Heart left ventricle (tissue), 16 donors: ENCODE data around the gene PI4KB. TPM values are rescaled to one million over a fixed set of nuclear protein-coding genes. Genes with fewer than 3 reads are reported as not detected.

Source experiments
- ATAC-seq, 4 donors: fragments of 200-7000 bp; cut with Tn5 transposase; one replicate each; pipeline ENCODE4 v1.9.1; 2020 to 2022; ENCODE audit warnings: moderate library complexity in 4 of 4, mild to moderate bottlenecking in 3 of 4, moderate number of reproducible peaks in 1 of 4
- DNase-seq, 5 donors: peaks; one replicate each; pipeline ENCODE4 v3.0.0-alpha.2; 2020
- H3K27ac ChIP-seq, 12 donors: fragments of 200-600 bp; sonication (generic) in 4 of 12; one replicate each; pipeline versions ENCODE4 v1.5.0 to v1.8.0; 2016 to 2022; ENCODE audit warnings: mild to moderate bottlenecking in 2 of 12
- H3K27me3 ChIP-seq, 9 donors: fragments of 200-600 bp; sonication (generic) in 2 of 9; one replicate each; pipeline versions ENCODE4 v1.5.1 to v1.8.0; 2016 to 2022; ENCODE audit warnings: mild to moderate bottlenecking in 3 of 9
- H3K36me3 ChIP-seq, 9 donors: fragments of 200-600 bp; sonication (generic) in 2 of 9; one replicate each; pipeline versions ENCODE4 v1.5.0 to v1.8.0; 2018 to 2022; ENCODE audit warnings: mild to moderate bottlenecking in 2 of 9
- H3K4me1 ChIP-seq, 12 donors: fragments of 200-600 bp; sonication (generic) in 4 of 12; one replicate each; pipeline versions ENCODE4 v1.5.0 to v1.8.0; 2016 to 2022; ENCODE audit warnings: mild to moderate bottlenecking in 3 of 12
- H3K4me3 ChIP-seq, 12 donors: fragments of 200-600 bp; sonication (generic) in 4 of 12; one replicate each; pipeline versions ENCODE4 v1.5.0 to v1.8.0; 2017 to 2022; ENCODE audit warnings: mild to moderate bottlenecking in 9 of 12, moderate library complexity in 4 of 12
- H3K9me3 ChIP-seq, 12 donors: fragments of 200-600 bp; sonication (generic) in 4 of 12; one replicate each; pipeline versions ENCODE4 v1.5.0 to v1.8.0; 2016 to 2022; ENCODE audit warnings: mild to moderate bottlenecking in 1 of 12
- CTCF ChIP-seq, 12 donors: fragments of 200-600 bp; sonication (generic) in 4 of 12; IDR thresholded peaks; one replicate each; pipeline versions ENCODE4 v1.5.0 to v1.8.0; 2018 to 2022; ENCODE audit warnings: antibody characterized with exemption in 12 of 12, mild to moderate bottlenecking in 5 of 12
- POLR2A ChIP-seq, 2 donors: fragments of 450-650 bp; IDR thresholded peaks; one replicate each; pipeline ENCODE4 v1.6.1; 2017; ENCODE audit warnings: antibody characterized with exemption in 2 of 2, mild to moderate bottlenecking in 2 of 2, moderate library complexity in 2 of 2
- WGBS, 4 donors: extraction: QIAGEN DNeasy Blood & Tissue Kit in 2 of 4; methylation state at CpG; one replicate each; pipeline versions ENCODE4 v1.1.5 to v1.1.7; 2013 to 2018; 5-methylcytosine and 5-hydroxymethylcytosine counted together
- intact Hi-C, 10 donors: fragments of 100-400 bp; cut with DNase I; formaldehyde crosslinking; loops; one replicate each; pipeline versions ENCODE4 v1.11.1 to v1.14.2; 2022
- polyA plus RNA-seq, 2 donors: library from polyadenylated mRNA; stranded (reverse); fragments of 200-250 nt; gene quantifications; one replicate each; pipeline ENCODE4 v1.2.3, GENCODE V29; 2013
- total RNA-seq, 9 donors: library from RNA; depleted of rRNA in 2 of 9; stranded (reverse); fragments of >200 nt in 2 of 9; fragmentation: NEBNext Ultra II Directional in 3 of 9; extraction: Animal tissue kit (Norgen Biotek cat#: 25700) in 3 of 9; gene quantifications; one replicate each; pipeline versions ENCODE4 v1.1.0 to v1.2.4, GENCODE V29; 2016 to 2023
- donor health status: ischemic (EF 13 %, LVEDD 7.1; RV severe dilation, severe dysfunction).
- donor health status: healthy with polysubstance abuse.
- donor health status: DM: no; HTN: yes; CAD: no.
- donor health status: DM: no; HTN: no; CAD: no.
- donor health status: ischemic (EF 25% LVEDD 6.9; RV normal size, moderate dysfunction).
- donor health status: ischemic (EF 25% LVEDD 5.7; RV mildly dilated, moderate dysfunction).
- donor health status: healthy.
- donor health status: DM: yes; HTN: yes; CAD: no.
- donor health status: ischemic (EF 35%, LVEDD 5.7; RV mildly dilated, moderate dysfunction).
- donor health status: nonischemic (EF 11% LVEDD 7.7; RV severe dilation, severe dysfunction).
- donor health status: DM: yes; HTN: yes; CAD: no.
- donor health status: PGD.
- donor health status: ischemic (EF 29% LVEDD 5.4; RV normal size, mild dysfunction).
- donor health status: nonischemic (EF 23%, LVEDD 6.1; RV moderate dilation, normal function).

PI4KB gene
- total and polyA plus RNA-seq, 11 donors: 17.4 to 76.0 (median 41.4) TPM

- 20 to 29% (median 27%) methylated on average over 9 of the region's 9 CpGs for WGBS, 4 donors
- ATAC-seq (peak; percentile 44 to 59 (median 52)), DNase-seq (peak in 4 of 5 donors; percentile 46 to 70 (median 68))
- Histone ChIP-seq H3K36me3 (peaks cover 0 to 14% (median 0%) of the 10 kb centered on the region in 9 donors), H3K9me3 (no peaks in the 10 kb centered on the region), H3K4me3 (peak overlapping the region in 11 of 12 donors; percentile 9 to 74 (median 52)), H3K27ac (peak overlapping the region; percentile 66 to 89 (median 84)), H3K4me1 (peaks cover 4 to 58% (median 48%) of the 10 kb centered on the region in 12 donors), H3K27me3 (no peaks in the 10 kb centered on the region)
- TF ChIP-seq CTCF (IDR thresholded peaks at IDR 0.05): no peak
- TF ChIP-seq POLR2A (IDR thresholded peaks at IDR 0.05): no peak
- intact Hi-C loops: loop anchor here in 1 of 10 donors (2.0 kb wide), 1 partner anchor 27 kb away; the partner anchor contains the start of gene PSMB4
These were observed 44.3 kb upstream of the PI4KB start for GRCh38 chr1:151371370-151372057.

DNA sequence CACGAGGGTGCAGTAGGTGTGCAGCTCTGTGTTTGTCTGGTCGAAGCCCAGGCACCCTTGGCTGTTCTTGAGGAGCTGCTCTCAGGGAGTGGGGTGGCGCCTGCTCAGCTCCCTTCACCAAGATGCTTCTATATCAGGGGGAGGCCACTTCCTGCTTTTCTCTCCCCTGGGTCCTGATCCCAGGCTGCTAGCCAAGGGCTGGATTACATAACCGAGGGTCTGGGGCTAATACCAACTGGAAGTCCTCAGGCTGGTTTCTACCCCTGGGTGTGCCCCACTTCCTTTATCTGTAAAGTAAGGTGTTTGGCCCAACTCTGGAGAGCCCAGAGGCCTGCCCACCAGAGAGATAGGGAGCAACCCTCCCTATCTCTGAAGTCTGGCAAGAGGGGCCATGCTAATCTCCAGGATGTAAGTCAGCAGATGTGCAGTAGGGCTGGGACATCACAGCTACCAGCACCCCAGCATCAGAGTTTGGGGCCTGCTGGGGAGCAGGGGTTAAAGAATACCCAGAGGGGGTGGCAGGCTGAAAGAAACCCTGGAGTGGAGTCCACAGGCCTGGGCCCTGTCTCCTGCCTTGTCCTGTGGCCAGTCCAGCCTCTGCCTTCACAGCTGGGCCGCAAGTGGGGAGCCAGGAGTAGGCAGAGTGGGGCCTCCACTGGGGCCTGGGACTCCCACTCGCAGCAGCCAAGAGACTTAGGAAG is 43.1 kb upstream of the PI4KB start:
- Histone ChIP-seq H3K27me3 (no peaks in the 10 kb centered on the region), H3K36me3 (peaks cover 0 to 26% (median 12%) of the 10 kb centered on the region in 9 donors), H3K27ac (peak overlapping the region; percentile 6 to 89 (median 71)), H3K4me3 (peak overlapping the region in 4 of 12 donors; percentile 1 to 50 (median 21)), H3K9me3 (no peaks in the 10 kb centered on the region), H3K4me1 (peaks cover 4 to 58% (median 48%) of the 10 kb centered on the region in 12 donors)
- TF ChIP-seq POLR2A (IDR thresholded peaks at IDR 0.05) (no peak), CTCF (IDR thresholded peaks at IDR 0.05) (no peak)
- peak; percentile 56 to 79 (median 63) for DNase-seq
- 38 to 71% (median 50%) methylated on average over 3 to 6 of the region's 6 CpGs for WGBS, 4 donors
- ATAC-seq: peak in 2 of 4 donors; percentile 11 to 38
- intact Hi-C loops: no loop called here

DNA sequence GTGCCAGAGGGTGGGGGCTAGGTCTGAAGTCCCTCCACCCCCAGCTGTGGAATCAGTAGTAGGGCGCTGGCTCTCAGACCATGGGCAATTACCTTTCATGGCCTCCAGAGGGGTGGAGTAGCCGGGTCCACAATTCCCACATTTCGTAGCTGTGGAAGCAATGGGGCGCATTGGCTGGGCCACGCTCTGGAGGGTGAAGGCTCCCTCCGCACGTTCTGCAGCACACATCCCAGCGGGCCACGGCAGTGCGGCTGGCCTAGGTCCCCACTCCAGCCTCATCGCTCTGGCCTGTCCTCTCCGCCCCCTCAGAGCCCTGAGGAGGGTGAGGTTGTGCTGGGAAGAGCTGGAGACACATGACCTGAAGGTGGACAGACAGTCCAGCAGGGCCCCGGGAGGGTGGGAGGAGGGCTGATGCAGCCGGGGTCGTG is 42.4 kb upstream of the PI4KB start:
- Histone ChIP-seq H3K4me1 (peaks cover 4 to 58% (median 48%) of the 10 kb centered on the region in 12 donors), H3K27ac (peak overlapping the region in 9 of 12 donors; percentile 17 to 89 (median 80))

More for the DNA sequence above, 42.4 kb upstream of the PI4KB start:
- no peaks in the 10 kb centered on the region for H3K9me3 ChIP-seq
- no peak for ATAC-seq
- TF ChIP-seq CTCF (IDR thresholded peaks at IDR 0.05) (no peak), POLR2A (IDR thresholded peaks at IDR 0.05) (no peak)
- peak overlapping the region in 4 of 12 donors; percentile 1 to 37 (median 8) for H3K4me3 ChIP-seq
- intact Hi-C loops: no loop called here
- peak in 1 of 5 donors; percentile 28 for DNase-seq
- no peaks in the 10 kb centered on the region for H3K27me3 ChIP-seq
- peaks cover 0 to 33% (median 19%) of the 10 kb centered on the region in 9 donors for H3K36me3 ChIP-seq
- WGBS, 4 donors: 67 to 87% (median 80%) methylated on average over 15 of the region's 15 CpGs
